Esophagus mucosa (tissue), 1 donor: ENCODE results near the gene SQSTM1. TPM values are rescaled to one million over a fixed set of nuclear protein-coding genes. Genes with fewer than 3 reads are reported as not detected.
"Not testable (repeated sequence)": the region's sequence is repeated elsewhere in the genome, so short reads cannot be mapped to it uniquely, and the experiment has no call there.

Source experiments
- ATAC-seq: fragments of 200-7000 bp; cut with Tn5 transposase; one replicate; pipeline ENCODE4 v1.9.1; 2020
- total RNA-seq: library from RNA; stranded (reverse); gene quantifications from one replicate; pipeline ENCODE4 v1.2.4, GENCODE V29; 2023
- donor health status: DM: yes; HTN: yes; CAD: no.

SQSTM1 gene
- total RNA-seq, 1 donor from 2014 or later: 126 TPM

GRCh38 chr5:179827680-179828079 lies 7.0 kb downstream of the SQSTM1 start:
- peak; percentile 86 for ATAC-seq

GRCh38 chr5:179828756-179829421 lies 8.2 kb downstream of the SQSTM1 start:
- ATAC-seq: no peak

- ATAC-seq: no peak
These were observed 9.2 kb downstream of the SQSTM1 start for GRCh38 chr5:179829732-179830435.

GRCh38 chr5:179830818-179831468 lies 10.2 kb downstream of the SQSTM1 start:
- ATAC-seq: no peak

GRCh38 chr5:179832039-179832745 lies 11.5 kb downstream of the SQSTM1 start:
- ATAC-seq: no peak

- ATAC-seq: no peak
These were observed 12.5 kb downstream of the SQSTM1 start for GRCh38 chr5:179833056-179833708.

GRCh38 chr5:179833709-179834070 lies 13.0 kb downstream of the SQSTM1 start:
- no peak for ATAC-seq

- no peak for ATAC-seq
These were observed 13.4 kb downstream of the SQSTM1 start for GRCh38 chr5:179834120-179834519.

GRCh38 chr5:179834871-179835270 lies 14.2 kb downstream of the SQSTM1 start:
- ATAC-seq: not testable (repeated sequence)

GRCh38 chr5:179836225-179837019 lies 15.7 kb downstream of the SQSTM1 start:
- ATAC-seq: peak; percentile 20

- ATAC-seq: peak; percentile 7
These were observed 16.6 kb downstream of the SQSTM1 start for GRCh38 chr5:179837076-179838011.

GRCh38 chr5:179839328-179840256 lies 18.9 kb downstream of the SQSTM1 start:
- ATAC-seq: peak; percentile 55

GRCh38 chr5:179840321-179840720 lies 19.6 kb downstream of the SQSTM1 start:
- ATAC-seq: no peak

- no peak for ATAC-seq
These were observed 20.1 kb downstream of the SQSTM1 start for GRCh38 chr5:179840766-179841165.

- ATAC-seq: no peak
These were observed 20.9 kb downstream of the SQSTM1 start for GRCh38 chr5:179841621-179842020.

- ATAC-seq: no peak
These were observed 32.4 kb downstream of the SQSTM1 start for GRCh38 chr5:179852993-179853547.

- no peak for ATAC-seq
These were observed 33.7 kb downstream of the SQSTM1 start for GRCh38 chr5:179854356-179854755.

GRCh38 chr5:179858241-179858585 lies 37.5 kb downstream of the SQSTM1 start:
- ATAC-seq: peak; percentile 50
